IPS DF 6.9 (cell line): ENCODE results near the gene WDFY1.

Experiments
- DNase-seq: peaks from one replicate; pipeline ENCODE4 v3.0.0-alpha.2; 2013; ENCODE audit warnings: low read depth, low spot score
- H3K27ac ChIP-seq: one replicate; pipeline ENCODE4 v1.5.1; 2013; ENCODE audit warnings: low read length, control low read depth
- H3K27me3 ChIP-seq: 2 replicates; pipeline ENCODE4 v1.6.1; 2013; ENCODE audit warnings: mild to moderate bottlenecking, low read length; ENCODE audit not compliant: control insufficient read depth, insufficient read depth
- H3K36me3 ChIP-seq: 2 replicates; pipeline ENCODE4 v1.6.1; 2013; ENCODE audit warnings: low read length; ENCODE audit not compliant: control insufficient read depth, insufficient read depth
- H3K4me1 ChIP-seq: 2 replicates; pipeline ENCODE4 v1.6.1; 2013; ENCODE audit warnings: low read length; ENCODE audit not compliant: control insufficient read depth, insufficient read depth
- H3K4me3 ChIP-seq: 2 replicates; pipeline ENCODE4 v1.5.1; 2013; ENCODE audit warnings: mild to moderate bottlenecking, low read length
- H3K9me3 ChIP-seq: 2 replicates; pipeline ENCODE4 v1.6.1; 2013; ENCODE audit warnings: low read length, inconsistent platforms; ENCODE audit not compliant: control insufficient read depth, insufficient read depth
- WGBS: extraction: QIAGEN DNeasy Blood & Tissue Kit; methylation state at CpG from one replicate; pipeline ENCODE4 v1.1.7; 2013; ENCODE audit warnings: mixed read lengths, missing lambda C conversion rate; ENCODE audit not compliant: insufficient read length, insufficient coverage; 5-methylcytosine and 5-hydroxymethylcytosine counted together

WDFY1 gene

DNA sequence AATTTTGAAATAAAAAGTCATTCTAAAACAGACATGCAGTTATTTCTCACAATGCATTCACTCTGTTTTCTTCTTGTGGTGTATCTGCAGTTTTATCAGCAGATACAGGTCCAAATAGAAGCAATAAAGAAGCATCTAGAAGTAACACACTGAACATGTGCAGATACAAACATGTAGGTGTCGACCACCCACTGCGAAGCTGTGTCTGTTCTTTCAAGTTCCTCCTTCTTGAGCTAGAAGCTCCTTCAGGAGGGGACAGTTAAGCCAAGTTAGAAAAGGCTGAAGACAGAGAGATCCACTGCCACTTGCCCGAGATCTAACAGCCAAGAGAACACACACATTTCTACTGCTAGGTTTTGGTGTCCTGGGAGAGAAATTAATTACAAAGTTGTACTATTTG is 30.1 kb downstream of the WDFY1 start:
- H3K9me3 ChIP-seq = no peaks in the 10 kb centered on the region
- H3K36me3 ChIP-seq = no peaks in the 10 kb centered on the region
- WGBS = no CpG with 5 or more reads among the region's 3 CpGs
- no peak for DNase-seq
- no peaks in the 10 kb centered on the region for H3K27me3 ChIP-seq
- no peak overlapping the region for H3K27ac ChIP-seq
- H3K4me1 ChIP-seq = no peaks in the 10 kb centered on the region
- no peak overlapping the region for H3K4me3 ChIP-seq

DNA sequence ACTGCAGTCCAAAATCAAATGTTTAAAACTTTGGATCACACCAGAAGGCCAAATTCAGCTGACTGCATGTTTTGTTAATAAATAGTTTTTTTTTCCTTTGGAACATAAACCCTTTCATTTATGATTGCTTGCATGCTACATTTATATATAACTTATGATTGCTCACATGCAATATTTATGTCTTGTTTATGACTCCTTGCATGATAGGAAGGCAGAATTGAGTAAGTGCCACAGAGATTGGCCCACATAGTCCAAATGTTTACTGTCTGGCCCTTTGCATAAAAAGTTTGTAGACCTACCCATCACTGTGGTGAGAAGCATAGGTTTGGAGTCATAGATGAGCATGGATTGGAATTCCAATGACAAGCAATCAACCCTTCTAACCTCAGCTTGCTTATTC is 30.8 kb downstream of the WDFY1 start:
- no peaks in the 10 kb centered on the region for H3K4me1 ChIP-seq
- H3K4me3 ChIP-seq = no peak overlapping the region
- H3K27ac ChIP-seq = no peak overlapping the region
- H3K9me3 ChIP-seq = no peaks in the 10 kb centered on the region
- DNase-seq = no peak
- H3K36me3 ChIP-seq = no peaks in the 10 kb centered on the region
- no peaks in the 10 kb centered on the region for H3K27me3 ChIP-seq

DNA sequence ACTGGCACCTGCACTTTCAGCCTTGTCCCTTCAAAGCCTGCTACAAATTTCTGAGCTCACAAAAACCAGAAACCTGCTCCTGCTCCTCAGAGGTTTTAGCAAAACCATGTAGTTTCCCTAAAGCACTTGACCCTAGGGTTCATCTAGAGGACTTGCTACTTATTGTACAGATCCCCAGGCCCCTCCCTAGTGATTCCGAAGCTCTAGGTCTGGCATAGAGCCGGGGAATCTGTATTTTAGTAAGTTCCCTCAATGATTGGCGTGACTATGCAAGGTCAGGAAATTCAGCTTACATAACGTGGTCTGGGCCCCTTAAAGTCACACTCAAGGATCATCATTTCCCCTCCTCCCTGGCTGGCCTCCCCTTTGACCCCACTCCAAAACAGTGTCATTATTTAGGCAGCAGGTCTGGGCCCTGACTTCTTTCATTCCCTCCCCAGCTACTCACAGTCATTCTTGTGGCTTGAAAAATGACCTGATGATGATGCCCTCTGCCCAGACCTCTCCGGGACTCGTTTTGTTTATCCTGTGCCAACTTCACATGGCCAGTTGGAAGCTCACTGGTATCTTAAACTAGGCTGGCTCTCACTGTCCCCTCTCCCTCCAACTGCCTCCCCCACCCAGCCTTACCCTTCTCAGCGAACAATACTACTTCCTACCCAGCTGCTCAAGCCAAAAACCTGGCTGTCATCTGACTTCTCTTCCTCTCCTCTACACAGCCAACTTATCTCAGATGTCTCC is 36.0 kb downstream of the WDFY1 start:
- no peak for DNase-seq
- no CpG with 5 or more reads among the region's 7 CpGs for WGBS

GRCh38 chr2:223908304-223908998 is 36.7 kb downstream of the WDFY1 start:
- no peak for DNase-seq
- WGBS = no CpG with 5 or more reads among the region's 8 CpGs
- H3K36me3 ChIP-seq = no peaks in the 10 kb centered on the region
- no peaks in the 10 kb centered on the region for H3K9me3 ChIP-seq
- H3K4me3 ChIP-seq = no peak overlapping the region
- H3K4me1 ChIP-seq = no peaks in the 10 kb centered on the region
- no peak overlapping the region for H3K27ac ChIP-seq
- no peaks in the 10 kb centered on the region for H3K27me3 ChIP-seq

More for the DNA sequence above, 36.0 kb downstream of the WDFY1 start:
- Histone ChIP-seq H3K9me3 (no peaks in the 10 kb centered on the region), H3K27me3 (no peaks in the 10 kb centered on the region), H3K36me3 (no peaks in the 10 kb centered on the region), H3K4me3 (no peak overlapping the region), H3K4me1 (no peaks in the 10 kb centered on the region), H3K27ac (no peak overlapping the region)

- DNase-seq = no peak
- H3K4me1 ChIP-seq = no peaks in the 10 kb centered on the region
- no CpG with 5 or more reads among the region's 2 CpGs for WGBS
Observed at GRCh38 chr2:223905996-223906395, 39.1 kb downstream of the WDFY1 start.

DNA sequence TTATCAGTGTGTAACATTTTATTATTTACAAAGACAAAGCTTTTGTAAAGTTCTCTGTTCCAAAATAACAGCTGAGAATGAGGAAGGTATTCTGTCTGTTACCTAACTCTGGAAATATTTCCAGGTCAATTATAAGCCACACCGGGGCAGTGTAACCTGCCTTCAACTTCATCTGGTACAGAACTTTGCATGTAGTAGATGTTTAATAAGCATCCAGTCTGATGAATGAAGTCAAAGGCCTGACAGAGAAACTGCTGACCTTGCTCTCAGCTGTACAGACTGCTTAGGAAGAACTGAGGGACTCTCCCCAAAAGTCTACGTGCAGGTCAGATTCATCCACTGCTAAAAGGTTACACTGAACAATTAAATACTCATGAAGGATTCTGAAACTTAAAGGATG is 43.3 kb downstream of the WDFY1 start:
- Histone ChIP-seq H3K4me1 (no peaks in the 10 kb centered on the region), H3K27me3 (no peaks in the 10 kb centered on the region), H3K4me3 (no peak overlapping the region), H3K9me3 (no peaks in the 10 kb centered on the region), H3K27ac (no peak overlapping the region), H3K36me3 (peaks cover 4% of the 10 kb centered on the region; the same call in 1 of the 2 replicates)
- no CpG with 5 or more reads among the region's 2 CpGs for WGBS
- no peak for DNase-seq

More at GRCh38 chr2:223905996-223906395, 39.1 kb downstream of the WDFY1 start:
- Histone ChIP-seq H3K4me3 (no peak overlapping the region), H3K9me3 (no peaks in the 10 kb centered on the region), H3K27ac (no peak overlapping the region), H3K36me3 (peaks cover 2% of the 10 kb centered on the region; the same call in 1 of the 2 replicates), H3K27me3 (no peaks in the 10 kb centered on the region)

- H3K27me3 ChIP-seq = no peaks in the 10 kb centered on the region
- WGBS = no CpG with 5 or more reads among the region's 5 CpGs
- no peak overlapping the region for H3K27ac ChIP-seq
- H3K36me3 ChIP-seq = peaks cover 4% of the 10 kb centered on the region; the same call in 1 of the 2 replicates
- H3K9me3 ChIP-seq = no peaks in the 10 kb centered on the region
- no peak for DNase-seq
- no peak overlapping the region for H3K4me3 ChIP-seq
- no peaks in the 10 kb centered on the region for H3K4me1 ChIP-seq
Observed at GRCh38 chr2:223901311-223901710, 43.8 kb downstream of the WDFY1 start.

DNA sequence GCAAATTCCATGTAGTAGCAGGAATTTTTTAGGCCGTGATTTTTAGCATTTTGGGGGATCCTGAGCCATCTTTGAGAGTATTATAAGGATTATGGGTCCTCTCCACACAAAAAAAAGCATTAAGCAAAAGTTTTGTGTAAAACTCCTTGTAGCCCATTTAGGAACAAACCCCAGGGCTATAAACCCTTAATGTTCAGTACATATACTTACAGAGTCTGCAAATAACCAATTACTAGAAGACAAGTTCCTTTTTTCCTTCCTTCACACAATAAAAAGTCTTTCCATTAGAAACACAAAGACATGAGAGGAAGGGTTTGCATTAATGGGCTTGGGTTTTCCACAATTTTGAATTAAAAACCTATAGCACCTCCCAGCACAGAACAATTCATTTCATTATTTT is 44.6 kb downstream of the WDFY1 start:
- no CpG with 5 or more reads among the region's 1 CpG for WGBS
- Histone ChIP-seq H3K27me3 (no peaks in the 10 kb centered on the region), H3K9me3 (no peaks in the 10 kb centered on the region), H3K4me3 (no peak overlapping the region), H3K36me3 (peaks cover 4% of the 10 kb centered on the region; the same call in 1 of the 2 replicates), H3K4me1 (no peaks in the 10 kb centered on the region), H3K27ac (no peak overlapping the region)
- no peak for DNase-seq

- H3K27ac ChIP-seq = no peak overlapping the region
- no peak overlapping the region for H3K4me3 ChIP-seq
- no peak for DNase-seq
- no peaks in the 10 kb centered on the region for H3K9me3 ChIP-seq
- H3K27me3 ChIP-seq = no peaks in the 10 kb centered on the region
- H3K36me3 ChIP-seq = peaks cover 4% of the 10 kb centered on the region; the same call in 1 of the 2 replicates
- WGBS = no CpG with 5 or more reads among the region's 6 CpGs
- H3K4me1 ChIP-seq = no peaks in the 10 kb centered on the region
Observed at GRCh38 chr2:223900066-223900465, 45.1 kb downstream of the WDFY1 start.

- no CpG with 5 or more reads among the region's 5 CpGs for WGBS
- H3K27ac ChIP-seq = no peak overlapping the region
- H3K4me3 ChIP-seq = no peak overlapping the region
- no peaks in the 10 kb centered on the region for H3K27me3 ChIP-seq
- H3K36me3 ChIP-seq = peaks cover 4% of the 10 kb centered on the region; the same call in 1 of the 2 replicates
- H3K9me3 ChIP-seq = no peaks in the 10 kb centered on the region
- H3K4me1 ChIP-seq = no peaks in the 10 kb centered on the region
- no peak for DNase-seq
Observed at GRCh38 chr2:223897669-223898330, 47.3 kb downstream of the WDFY1 start.
